Measurements from ENCODE around the gene CDC42BPB.

CDC42BPB gene

GRCh38 chr14:103073876-103074728, 16.8 kb upstream of the CDC42BPB start:
- DNase-seq (ENCODE audit: low read depth in 2 of 2): no peak

GRCh38 chr14:103073367-103073875, 16.1 kb upstream of the CDC42BPB start:
- no peak for DNase-seq (ENCODE audit: low read depth in 2 of 2)

GRCh38 chr14:103072595-103073366, 15.4 kb upstream of the CDC42BPB start:
- DNase-seq (ENCODE audit: low read depth in 2 of 2): no peak

GRCh38 chr14:103071544-103072251, 14.3 kb upstream of the CDC42BPB start:
- DNase-seq (ENCODE audit: low read depth in 2 of 2): no peak

GRCh38 chr14:103070971-103071542, 13.7 kb upstream of the CDC42BPB start:
- no peak for DNase-seq (ENCODE audit: low read depth in 2 of 2)

- no peak for DNase-seq (ENCODE audit: low read depth in 2 of 2)
Observed at GRCh38 chr14:103070263-103070885, 13.0 kb upstream of the CDC42BPB start.

- no peak for DNase-seq (ENCODE audit: low read depth in 2 of 2)
Observed at GRCh38 chr14:103068351-103069073, 11.2 kb upstream of the CDC42BPB start.

- DNase-seq (ENCODE audit: low read depth in 2 of 2): no peak
Observed at GRCh38 chr14:103067231-103067954, 10.0 kb upstream of the CDC42BPB start.

GRCh38 chr14:103066399-103066798, 9.1 kb upstream of the CDC42BPB start:
- no peak for DNase-seq (ENCODE audit: low read depth in 2 of 2)

GRCh38 chr14:103065861-103066260, 8.5 kb upstream of the CDC42BPB start:
- DNase-seq (ENCODE audit: low read depth in 2 of 2): no peak

GRCh38 chr14:103064978-103065377, 7.6 kb upstream of the CDC42BPB start:
- no peak for DNase-seq (ENCODE audit: low read depth in 2 of 2)

- DNase-seq (ENCODE audit: low read depth in 2 of 2): no peak
Observed at GRCh38 chr14:103064436-103064835, 7.1 kb upstream of the CDC42BPB start.

- no peak for DNase-seq (ENCODE audit: low read depth in 2 of 2)
Observed at GRCh38 chr14:103061482-103061976, 4.2 kb upstream of the CDC42BPB start.

GRCh38 chr14:103059556-103059955, 2.2 kb upstream of the CDC42BPB start:
- no peak for DNase-seq (ENCODE audit: low read depth in 2 of 2)

- DNase-seq (ENCODE audit: low read depth in 2 of 2): no peak
Observed at GRCh38 chr14:103058164-103059055, 1.1 kb upstream of the CDC42BPB start.

GRCh38 chr14:103057028-103057371, 349 bp downstream of the CDC42BPB start:
- no peak for DNase-seq (ENCODE audit: low read depth in 2 of 2)

- DNase-seq (ENCODE audit: low read depth in 2 of 2): no peak
Observed at GRCh38 chr14:103056322-103057027, 874 bp downstream of the CDC42BPB start.

- no peak for DNase-seq (ENCODE audit: low read depth in 2 of 2)
Observed at GRCh38 chr14:103055695-103056094, 1.7 kb downstream of the CDC42BPB start.

All from stimulated activated CD8-positive, alpha-beta memory T cell treated with anti-CD3 and anti-CD28 coated beads, Interleukin-15, amount 100 ng/mL, for 48 hours (primary cell).